CD4-positive, alpha-beta memory T cell (primary cell): Measurements from ENCODE around the gene IL17RE. TPM values are rescaled to one million over a fixed set of nuclear protein-coding genes. Genes with fewer than 3 reads are reported as not detected.

Experiments used
- CTCF ChIA-PET: fragments of 350-600 bp; sonication (Branson Sonifier 250); formaldehyde crosslinking; loops from one replicate; lab custom pipeline; 2021; ENCODE audit warnings: inconsistent platforms; ENCODE audit not compliant: partially characterized antibody; lab: Charles Lee
- POLR2A ChIA-PET: fragments of 350-600 bp; sonication (Branson Sonifier 250); formaldehyde crosslinking; loops from one replicate; lab custom pipeline; 2021; ENCODE audit not compliant: partially characterized antibody; lab: Charles Lee
- DNase-seq, 5 donors: peaks; one replicate each; pipeline versions ENCODE4 v3.0.0 to v3.0.0-alpha.2; 2020 to 2022; ENCODE audit warnings: mixed read lengths in 1 of 5
- H3K27ac ChIP-seq: one replicate; pipeline ENCODE4 v1.7.0; 2013; ENCODE audit warnings: low read depth, low read length
- H3K27me3 ChIP-seq: 2 replicates; pipeline ENCODE4 v1.7.0; 2013; ENCODE audit warnings: mild to moderate bottlenecking, low read length, moderate library complexity; ENCODE audit not compliant: insufficient read depth
- H3K36me3 ChIP-seq: 2 replicates; pipeline ENCODE4 v1.7.0; 2013; ENCODE audit warnings: mild to moderate bottlenecking, low read length, moderate library complexity; ENCODE audit not compliant: insufficient read depth
- H3K4me1 ChIP-seq: 2 replicates; pipeline ENCODE4 v1.7.0; 2013; ENCODE audit warnings: mild to moderate bottlenecking, low read length, moderate library complexity; ENCODE audit not compliant: insufficient read depth
- H3K4me3 ChIP-seq, 2 donors: one replicate each; pipeline ENCODE4 v1.7.0; 2013; ENCODE audit warnings: low read length in 2 of 2, mild to moderate bottlenecking in 1 of 2
- H3K9me3 ChIP-seq, 2 donors: one replicate each; pipeline ENCODE4 v1.7.0; 2013; ENCODE audit warnings: low read length in 2 of 2, control low read depth in 1 of 2; ENCODE audit not compliant: control insufficient read depth in 1 of 2
- H3K27ac Mint-ChIP-seq, 7 donors: one replicate each; pipeline ENCODE4 v1.8.0; 2020 to 2021; ENCODE audit warnings: mixed read lengths in 7 of 7, mild to moderate bottlenecking in 6 of 7, inconsistent platforms in 3 of 7, moderate library complexity in 3 of 7
- H3K27me3 Mint-ChIP-seq, 2 donors: one replicate each; pipeline ENCODE4 v1.8.0; 2020 to 2021; ENCODE audit warnings: mixed read lengths in 2 of 2
- H3K36me3 Mint-ChIP-seq, 2 donors: one replicate each; pipeline ENCODE4 v1.8.0; 2020 to 2021; ENCODE audit warnings: mixed read lengths in 2 of 2, inconsistent platforms in 1 of 2, mild to moderate bottlenecking in 1 of 2
- H3K4me1 Mint-ChIP-seq, 4 donors: one replicate each; pipeline ENCODE4 v1.8.0; 2020 to 2021; ENCODE audit warnings: mixed read lengths in 4 of 4, mild to moderate bottlenecking in 1 of 4
- H3K4me3 Mint-ChIP-seq, 8 donors: one replicate each; pipeline ENCODE4 v1.8.0; 2020 to 2021; ENCODE audit warnings: mixed read lengths in 8 of 8, mild to moderate bottlenecking in 7 of 8, moderate library complexity in 6 of 8, inconsistent platforms in 3 of 8
- H3K9me3 Mint-ChIP-seq, 8 donors: one replicate each; pipeline ENCODE4 v1.8.0; 2020 to 2021; ENCODE audit warnings: mixed read lengths in 8 of 8, mild to moderate bottlenecking in 5 of 8, inconsistent platforms in 3 of 8, moderate library complexity in 1 of 8
- intact Hi-C: fragments of 100-400 bp; cut with micrococcal nuclease; formaldehyde crosslinking; loops from one replicate; pipeline ENCODE4 v1.15.1; 2023
- polyA plus RNA-seq, 2 donors: library from polyadenylated mRNA; unstranded; fragments of 300-500 nt; fragmentation: Illumina TruSeq; gene quantifications; one replicate each; pipeline ENCODE4 v1.2.3, GENCODE V29; 2021
- total RNA-seq, 2 experiments: library from RNA; stranded (reverse); gene quantifications; one replicate each; pipeline ENCODE4 v1.2.3, GENCODE V29; 2021

Gene IL17RE
- total and polyA plus RNA-seq, 4 experiments from 2014 or later = 0.65 to 2.4 (median 1.6) TPM

- POLR2A ChIA-PET = interaction anchor here (4.0 to 5.0 kb wide), 2 partner anchors 12 to 28 kb away, joined by 30 to 40 read pairs; partner anchors contain the start of genes CRELD1 and JAGN1
These were observed 1.3 kb downstream of the IL17RE start for GRCh38 chr3:9903904-9904303.

GRCh38 chr3:9906480-9906879 is 3.8 kb downstream of the IL17RE start:
- ChIA-PET CTCF (interaction anchor here (1.1 kb wide), 1 partner anchor 40 kb away, joined by 5 read pairs; no protein-coding TSS in a partner anchor), POLR2A (interaction anchor here (1.0 to 1.3 kb wide), 2 partner anchors 15 to 27 kb away, joined by 3 read pairs; partner anchors contain the start of gene CRELD1)
- Mint-ChIP-seq H3K27me3 (no peaks in the 10 kb centered on the region), H3K27ac (no peak overlapping the region), H3K4me1 (peaks cover 21 to 41% (median 33%) of the 10 kb centered on the region in 4 donors), H3K36me3 (no peaks in the 10 kb centered on the region), H3K4me3 (no peak overlapping the region), H3K9me3 (no peaks in the 10 kb centered on the region)
- H3K4me3 ChIP-seq = no peak overlapping the region
- peaks cover 37% of the 10 kb centered on the region for H3K4me1 ChIP-seq
- H3K27me3 ChIP-seq = no peaks in the 10 kb centered on the region
- no peaks in the 10 kb centered on the region for H3K36me3 ChIP-seq
- H3K9me3 ChIP-seq = no peaks in the 10 kb centered on the region
- DNase-seq = no peak
- intact Hi-C loops = no loop called here
- H3K27ac ChIP-seq = no peak overlapping the region

More at GRCh38 chr3:9903904-9904303, 1.3 kb downstream of the IL17RE start:
- Mint-ChIP-seq H3K27me3 (no peaks in the 10 kb centered on the region), H3K9me3 (no peaks in the 10 kb centered on the region), H3K4me1 (peaks cover 19 to 33% (median 26%) of the 10 kb centered on the region in 4 donors), H3K4me3 (peak overlapping the region in 2 of 8 donors; percentile 43 to 59), H3K27ac (peak overlapping the region in 3 of 7 donors; percentile 9 to 84 (median 64)), H3K36me3 (no peaks in the 10 kb centered on the region)
- CTCF ChIA-PET = interaction anchor here (1.8 kb wide), 1 partner anchor 29 kb away, joined by 4 read pairs; no protein-coding TSS in a partner anchor
- Histone ChIP-seq H3K27ac (no peak overlapping the region), H3K36me3 (no peaks in the 10 kb centered on the region), H3K4me3 (no peak overlapping the region), H3K9me3 (no peaks in the 10 kb centered on the region), H3K27me3 (no peaks in the 10 kb centered on the region), H3K4me1 (peaks cover 32% of the 10 kb centered on the region)
- DNase-seq = no peak
- intact Hi-C loops = no loop called here

GRCh38 chr3:9908286-9908685 is 5.6 kb downstream of the IL17RE start:
- intact Hi-C loops = no loop called here
- no peak for DNase-seq
- H3K4me1 Mint-ChIP-seq = peaks cover 16 to 37% (median 28%) of the 10 kb centered on the region in 4 donors
- H3K27ac Mint-ChIP-seq = no peak overlapping the region
- Histone ChIP-seq H3K9me3 (no peaks in the 10 kb centered on the region), H3K36me3 (no peaks in the 10 kb centered on the region), H3K27me3 (no peaks in the 10 kb centered on the region), H3K27ac (no peak overlapping the region), H3K4me3 (no peak overlapping the region), H3K4me1 (peaks cover 34% of the 10 kb centered on the region)
- no peaks in the 10 kb centered on the region for H3K36me3 Mint-ChIP-seq
- POLR2A ChIA-PET = interaction anchor here (2.6 kb wide), 1 partner anchor 25 kb away, joined by 6 read pairs; no protein-coding TSS in a partner anchor
- H3K4me3 Mint-ChIP-seq = no peak overlapping the region
- H3K9me3 Mint-ChIP-seq = no peaks in the 10 kb centered on the region
- CTCF ChIA-PET = no interaction called here
- peaks cover 0 to 2% of the 10 kb centered on the region in 2 donors for H3K27me3 Mint-ChIP-seq

GRCh38 chr3:9909221-9910013 is 6.8 kb downstream of the IL17RE start:
- no peaks in the 10 kb centered on the region for H3K27me3 ChIP-seq
- intact Hi-C loops = no loop called here
- Mint-ChIP-seq H3K4me1 (peaks cover 14 to 34% (median 23%) of the 10 kb centered on the region in 4 donors), H3K27me3 (peaks cover 0 to 2% of the 10 kb centered on the region in 2 donors), H3K27ac (peak overlapping the region in 5 of 7 donors; percentile 31 to 66 (median 60)), H3K9me3 (no peaks in the 10 kb centered on the region), H3K36me3 (no peaks in the 10 kb centered on the region), H3K4me3 (no peak overlapping the region)
- H3K9me3 ChIP-seq = no peaks in the 10 kb centered on the region
- peaks cover 30% of the 10 kb centered on the region for H3K4me1 ChIP-seq
- peak in 1 of 5 donors; percentile 60 for DNase-seq
- POLR2A ChIA-PET = interaction anchor here (1.2 to 2.6 kb wide), 2 partner anchors 12 to 24 kb away, joined by 3 to 6 read pairs; no protein-coding TSS in a partner anchor
- H3K27ac ChIP-seq = no peak overlapping the region
- H3K36me3 ChIP-seq = no peaks in the 10 kb centered on the region
- CTCF ChIA-PET = no interaction called here
- H3K4me3 ChIP-seq = no peak overlapping the region

- Mint-ChIP-seq H3K4me3 (peak overlapping the region in 6 of 8 donors; percentile 6 to 69 (median 58)), H3K27me3 (peaks cover 0 to 2% of the 10 kb centered on the region in 2 donors), H3K27ac (peak overlapping the region in 3 of 7 donors; percentile 43 to 87 (median 72)), H3K36me3 (no peaks in the 10 kb centered on the region), H3K9me3 (no peaks in the 10 kb centered on the region), H3K4me1 (peaks cover 19 to 38% (median 27%) of the 10 kb centered on the region in 4 donors)
- Histone ChIP-seq H3K36me3 (no peaks in the 10 kb centered on the region), H3K27ac (no peak overlapping the region), H3K4me3 (no peak overlapping the region), H3K4me1 (peaks cover 41% of the 10 kb centered on the region), H3K9me3 (no peaks in the 10 kb centered on the region), H3K27me3 (no peaks in the 10 kb centered on the region)
- intact Hi-C loops = loop anchor here (2.0 kb wide), 1 partner anchor 21 kb away; the partner anchor contains the start of gene JAGN1
- ChIA-PET POLR2A (interaction anchor here (1.6 to 6.5 kb wide), 6 partner anchors 10 to 40 kb away, joined by 4 to 53 read pairs (median 10); partner anchors contain the start of genes CRELD1, IL17RE, JAGN1 and PRRT3), CTCF (interaction anchor here (1.0 to 4.4 kb wide), 7 partner anchors 9 to 35 kb away, joined by 3 to 22 read pairs (median 4); partner anchors contain the start of genes CRELD1 and JAGN1)
- no peak for DNase-seq
These were observed 9.2 kb downstream of the IL17RE start for GRCh38 chr3:9911863-9912262.

- H3K27me3 Mint-ChIP-seq = peaks cover 0 to 2% of the 10 kb centered on the region in 2 donors
- no peaks in the 10 kb centered on the region for H3K9me3 Mint-ChIP-seq
- intact Hi-C loops = loop anchor here (2.0 kb wide), 1 partner anchor 22 kb away; the partner anchor contains the start of gene JAGN1
- Histone ChIP-seq H3K27ac (no peak overlapping the region), H3K4me1 (peaks cover 41% of the 10 kb centered on the region), H3K27me3 (no peaks in the 10 kb centered on the region), H3K36me3 (no peaks in the 10 kb centered on the region), H3K4me3 (no peak overlapping the region), H3K9me3 (no peaks in the 10 kb centered on the region)
- H3K4me1 Mint-ChIP-seq = peaks cover 19 to 38% (median 27%) of the 10 kb centered on the region in 4 donors
- DNase-seq = peak; percentile 38 to 74 (median 51)
- H3K4me3 Mint-ChIP-seq = peak overlapping the region in 7 of 8 donors; percentile 6 to 69 (median 56)
- H3K27ac Mint-ChIP-seq = peak overlapping the region in 6 of 7 donors; percentile 3 to 87 (median 52)
- ChIA-PET POLR2A (interaction anchor here (0.9 to 6.5 kb wide), 8 partner anchors 10 to 336 kb away, joined by 3 to 53 read pairs (median 5); partner anchors contain the start of genes CRELD1, IL17RE, JAGN1 and PRRT3), CTCF (interaction anchor here (1.0 to 4.4 kb wide), 7 partner anchors 9 to 34 kb away, joined by 3 to 22 read pairs (median 4); partner anchors contain the start of genes CRELD1 and JAGN1)
- no peaks in the 10 kb centered on the region for H3K36me3 Mint-ChIP-seq
These were observed 9.8 kb downstream of the IL17RE start for GRCh38 chr3:9912294-9912935.
